Omental fat pad (tissue), 4 donors: Measurements from ENCODE around the gene TAPT1. TPM values are rescaled to one million over a fixed set of nuclear protein-coding genes. Genes with fewer than 3 reads are reported as not detected.
A peak's percentile ranks its signal among the peaks of the same experiment; 100 is the strongest.

Experiments
- ATAC-seq: fragments of 150-250 bp; one replicate; pipeline ENCODE4 v1.9.1; 2016; ENCODE audit warnings: mild to moderate bottlenecking, moderate library complexity; ENCODE audit not compliant: low FRiP score
- DNase-seq: peaks from one replicate; pipeline ENCODE4 v3.0.0-alpha.2; 2019; ENCODE audit warnings: low spot score
- total RNA-seq, 4 donors: library from RNA; depleted of rRNA; stranded (reverse); fragments of >200 nt; gene quantifications; one replicate each; pipeline ENCODE4 v1.1.0, GENCODE V29; 2016
- TF ChIP-seq, protein P1 (sequence below), 3 donors: fragments of 450-650 bp; IDR thresholded peaks; one replicate each; pipeline ENCODE4 v1.5.1; 2016 to 2017; ENCODE audit warnings: antibody characterized with exemption in 3 of 3, mild to moderate bottlenecking in 3 of 3, moderate library complexity in 2 of 3

The TAPT1 gene
- total RNA-seq, 4 donors from 2014 or later: 21.5 to 31.9 (median 28.6) TPM

DNA sequence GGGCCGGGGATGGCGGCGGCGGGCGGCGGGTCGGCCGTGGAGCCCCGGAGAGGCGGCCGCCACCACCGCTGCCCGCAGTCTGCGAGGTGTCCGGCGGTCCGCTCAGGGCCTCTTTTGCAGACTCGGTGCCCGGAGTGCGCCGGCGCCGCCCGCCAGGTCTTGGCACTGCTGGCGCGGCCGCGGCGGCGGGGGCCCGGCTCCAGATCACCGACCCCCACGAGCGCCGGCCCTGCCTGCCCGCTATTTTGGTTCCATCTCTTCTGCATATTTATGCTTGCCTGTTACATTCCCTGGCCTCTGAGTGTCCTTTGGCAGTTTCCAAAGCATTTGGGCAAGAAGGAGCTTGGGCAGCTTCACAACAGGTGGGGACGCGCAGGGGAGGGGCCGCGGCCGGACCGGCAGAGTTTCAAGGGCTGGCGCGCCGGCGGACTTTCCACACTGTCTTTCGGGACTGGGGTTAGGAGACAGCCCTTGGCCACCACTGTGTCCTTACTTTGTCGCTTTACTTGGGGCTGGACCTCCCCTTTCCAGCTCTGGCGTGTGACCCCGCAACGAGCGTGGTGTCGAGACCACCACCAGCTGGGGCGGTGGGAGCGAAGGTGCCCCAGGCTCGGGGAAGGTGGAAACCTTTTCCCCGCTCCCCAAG is 668 bp upstream of the TAPT1 start:
- TF ChIP-seq, protein P1, sequence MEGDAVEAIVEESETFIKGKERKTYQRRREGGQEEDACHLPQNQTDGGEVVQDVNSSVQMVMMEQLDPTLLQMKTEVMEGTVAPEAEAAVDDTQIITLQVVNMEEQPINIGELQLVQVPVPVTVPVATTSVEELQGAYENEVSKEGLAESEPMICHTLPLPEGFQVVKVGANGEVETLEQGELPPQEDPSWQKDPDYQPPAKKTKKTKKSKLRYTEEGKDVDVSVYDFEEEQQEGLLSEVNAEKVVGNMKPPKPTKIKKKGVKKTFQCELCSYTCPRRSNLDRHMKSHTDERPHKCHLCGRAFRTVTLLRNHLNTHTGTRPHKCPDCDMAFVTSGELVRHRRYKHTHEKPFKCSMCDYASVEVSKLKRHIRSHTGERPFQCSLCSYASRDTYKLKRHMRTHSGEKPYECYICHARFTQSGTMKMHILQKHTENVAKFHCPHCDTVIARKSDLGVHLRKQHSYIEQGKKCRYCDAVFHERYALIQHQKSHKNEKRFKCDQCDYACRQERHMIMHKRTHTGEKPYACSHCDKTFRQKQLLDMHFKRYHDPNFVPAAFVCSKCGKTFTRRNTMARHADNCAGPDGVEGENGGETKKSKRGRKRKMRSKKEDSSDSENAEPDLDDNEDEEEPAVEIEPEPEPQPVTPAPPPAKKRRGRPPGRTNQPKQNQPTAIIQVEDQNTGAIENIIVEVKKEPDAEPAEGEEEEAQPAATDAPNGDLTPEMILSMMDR (IDR thresholded peaks at IDR 0.05): no peak
- DNase-seq (peak; percentile 42), ATAC-seq (peak; percentile 56)

DNA sequence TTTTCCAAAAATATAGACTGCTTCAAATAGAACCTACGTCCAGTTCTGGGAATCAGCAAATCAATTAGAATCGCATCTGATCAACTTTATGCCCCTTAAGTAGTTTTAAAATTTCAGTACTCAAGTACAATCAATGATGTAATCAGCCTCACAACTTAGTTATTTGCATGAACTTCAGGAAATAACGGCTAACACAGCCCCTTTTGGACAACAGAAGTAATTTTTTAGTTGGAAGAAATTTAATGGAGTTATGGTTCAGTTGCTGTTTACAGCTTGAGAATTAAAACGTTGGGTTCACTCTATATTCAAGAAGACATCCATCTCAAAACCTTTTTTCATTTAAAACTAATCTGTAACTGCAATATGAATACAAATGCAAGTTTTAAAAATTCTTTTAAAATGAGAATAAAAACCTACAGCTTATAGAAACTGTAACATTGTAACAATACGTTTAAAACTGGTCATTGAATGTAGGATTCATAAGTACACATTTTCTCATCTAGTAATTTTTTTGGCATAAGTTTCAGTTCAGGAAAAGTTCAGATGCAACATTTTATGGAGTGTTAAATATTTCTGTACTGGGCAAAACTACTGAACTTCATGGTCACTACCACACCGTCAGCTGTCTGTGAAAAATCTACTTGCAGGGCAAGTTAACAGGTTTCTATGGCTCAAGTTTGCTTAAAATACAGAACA is 956 bp downstream of the TAPT1 start:
- DNase-seq (no peak), ATAC-seq (no peak)
- TF ChIP-seq, protein P1 (IDR thresholded peaks at IDR 0.05): no peak

DNA sequence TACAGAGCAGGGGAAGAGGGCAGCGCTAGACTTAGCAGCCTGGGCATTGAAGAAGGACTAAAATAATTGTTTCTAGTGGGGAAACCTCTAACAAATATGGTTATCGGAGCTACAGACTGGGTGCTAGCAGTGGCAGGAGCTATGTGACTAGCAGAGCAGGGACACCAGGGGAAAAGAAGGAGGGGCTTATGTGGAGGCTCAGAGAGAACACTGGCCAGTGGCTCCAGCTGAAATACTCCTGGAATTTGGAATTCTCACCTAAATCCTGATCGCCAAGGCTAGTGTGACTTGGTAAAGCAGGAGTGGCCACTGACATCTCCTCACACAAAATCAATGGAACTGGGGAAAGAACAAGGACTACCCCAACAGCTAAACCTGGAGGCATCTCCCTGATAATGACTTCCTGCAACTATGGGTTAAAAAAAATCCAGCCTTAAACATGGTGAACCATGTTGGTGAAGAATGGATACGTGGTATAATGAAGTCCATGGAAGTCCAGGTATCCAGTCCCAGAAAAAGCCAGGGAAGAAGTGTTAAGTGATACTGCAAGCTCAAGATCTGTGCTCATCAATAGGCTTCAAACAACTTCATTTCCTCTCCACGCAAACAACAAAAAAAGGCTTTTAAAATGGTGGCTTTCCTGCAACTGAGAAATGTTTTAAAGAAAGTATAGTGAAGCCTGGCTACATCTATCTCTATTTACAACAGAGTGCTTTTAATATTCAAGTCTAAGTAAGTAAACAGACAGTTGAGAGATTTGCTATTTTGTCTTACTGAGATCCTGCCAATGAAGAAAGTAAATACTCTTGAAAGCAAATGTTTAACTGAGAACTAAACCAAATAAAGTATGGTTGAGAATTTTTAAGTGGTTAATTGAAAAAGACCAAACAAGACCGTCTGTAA is 1.8 kb downstream of the TAPT1 start:
- no peak for DNase-seq
- TF ChIP-seq, protein P1 (IDR thresholded peaks at IDR 0.05): no peak
- no peak for ATAC-seq

DNA sequence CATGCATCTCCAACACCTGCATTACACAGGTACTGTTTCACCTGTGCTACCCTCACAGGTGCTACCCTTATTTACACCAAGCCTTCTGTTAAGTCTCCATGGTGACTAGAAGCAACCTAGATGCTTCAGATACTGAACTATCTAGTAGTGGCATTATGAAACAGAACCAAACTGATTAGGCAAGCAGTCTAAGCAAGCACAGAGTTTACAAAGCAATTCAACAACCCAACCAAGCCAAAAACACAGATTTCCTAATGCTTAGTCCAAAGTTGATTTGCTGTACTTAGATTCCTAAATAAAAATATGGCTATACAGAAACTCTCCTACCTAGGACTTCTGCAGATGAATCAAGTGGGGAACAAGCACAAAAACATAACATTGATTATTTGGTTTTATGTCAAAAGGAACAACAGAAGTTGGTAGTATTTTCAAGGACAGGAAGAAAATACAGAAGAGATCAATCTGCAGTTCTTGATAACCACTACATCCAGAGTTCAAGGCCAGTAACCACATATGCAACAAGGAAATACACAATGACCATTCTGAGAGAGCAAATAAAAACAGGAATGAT is 3.2 kb downstream of the TAPT1 start:
- ATAC-seq: no peak
- TF ChIP-seq, protein P1 (IDR thresholded peaks at IDR 0.05): no peak
- no peak for DNase-seq

DNA sequence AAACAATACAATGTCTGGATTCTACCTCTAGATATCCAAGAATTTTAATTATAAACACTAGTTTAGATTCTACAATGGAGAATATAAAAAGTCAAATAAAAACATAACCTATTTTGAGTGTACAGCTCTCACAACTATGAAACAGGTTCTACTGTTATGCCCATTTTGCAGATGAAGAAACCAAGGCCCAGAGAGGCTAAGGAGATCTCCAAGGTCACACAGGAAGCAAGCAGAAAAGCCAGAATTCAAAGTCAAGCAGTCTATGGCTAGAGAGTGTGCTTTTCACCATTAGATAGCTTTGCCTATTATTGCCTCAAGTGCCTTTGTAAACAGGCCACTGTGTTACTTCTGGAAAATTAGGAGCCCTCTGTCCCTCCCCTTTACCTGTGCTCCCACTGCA is 7.3 kb downstream of the TAPT1 start:
- DNase-seq (no peak), ATAC-seq (no peak)
- TF ChIP-seq, protein P1 (IDR thresholded peaks at IDR 0.05): no peak

DNA sequence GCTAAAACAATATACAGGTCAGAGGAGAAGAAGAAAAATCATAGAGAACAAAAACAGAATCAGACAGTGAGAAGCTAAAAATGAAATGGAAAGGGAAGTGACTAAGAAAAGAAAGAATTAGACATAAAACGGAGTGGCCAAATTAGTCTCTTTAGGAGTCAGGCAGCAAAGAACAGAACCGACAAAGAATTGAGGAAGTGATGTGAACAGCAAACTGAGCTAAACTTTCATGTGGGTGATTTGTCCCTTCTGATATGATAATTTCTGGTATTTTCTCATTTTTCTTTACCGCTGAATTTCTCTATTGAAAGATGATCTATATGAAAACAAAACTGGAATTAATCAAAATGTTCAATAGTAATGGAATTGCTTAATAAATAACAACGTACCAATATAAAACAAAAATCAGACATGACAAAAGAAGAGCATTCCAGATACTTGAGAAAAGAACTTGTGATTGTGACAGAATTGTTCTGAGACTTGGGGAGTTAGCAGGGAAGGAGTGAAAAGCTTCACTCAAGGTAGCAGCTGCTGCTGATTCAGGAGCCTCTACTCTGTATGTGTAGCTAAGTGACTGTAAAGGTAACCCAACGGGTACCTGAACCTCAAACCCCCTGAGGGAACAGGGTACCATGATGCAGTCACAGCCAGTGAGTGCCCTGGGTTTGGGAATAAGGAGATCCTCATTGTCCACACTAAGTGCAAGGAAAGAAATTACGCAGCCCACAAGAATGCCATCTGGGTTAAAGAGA is 8.8 kb downstream of the TAPT1 start:
- ATAC-seq (no peak), DNase-seq (no peak)
- TF ChIP-seq, protein P1 (IDR thresholded peaks at IDR 0.05): no peak
